GM10266 (cell line): ENCODE data around the gene COMMD9.

Experiments used
- DNase-seq: peaks from one replicate; pipeline ENCODE4 v3.0.0; 2012; ENCODE audit errors: extremely low spot score
- CTCF ChIP-seq: IDR thresholded peaks from 2 replicates; pipeline ENCODE4 v1.5.1; 2012; ENCODE audit warnings: mild to moderate bottlenecking, low read depth; ENCODE audit not compliant: control insufficient read depth, insufficient read depth; ENCODE audit errors: missing control alignments

The COMMD9 gene

GRCh38 chr11:36265793-36266628, 23.2 kb downstream of the COMMD9 start:
- DNase-seq, result peak; percentile 59
- TF ChIP-seq CTCF, result peak; percentile 90

- DNase-seq, result no peak
- TF ChIP-seq CTCF, result no peak
These were observed 24.3 kb downstream of the COMMD9 start for GRCh38 chr11:36264973-36265344.

GRCh38 chr11:36264011-36264972, 24.9 kb downstream of the COMMD9 start:
- DNase-seq, result no peak

GRCh38 chr11:36261094-36261493, 28.1 kb downstream of the COMMD9 start:
- no peak for DNase-seq
- TF ChIP-seq CTCF, result no peak

More at GRCh38 chr11:36264011-36264972, 24.9 kb downstream of the COMMD9 start:
- no peak for TF ChIP-seq CTCF

- peak; percentile 14 for DNase-seq
- peak; percentile 48 for TF ChIP-seq CTCF
These were observed 30.4 kb downstream of the COMMD9 start for GRCh38 chr11:36258730-36259360.

GRCh38 chr11:36257351-36257750, 31.9 kb downstream of the COMMD9 start:
- TF ChIP-seq CTCF, result no peak

More at GRCh38 chr11:36257351-36257750, 31.9 kb downstream of the COMMD9 start:
- DNase-seq, result no peak
